Osteoblast (primary cell): ENCODE measurements around the gene GSKIP. TPM values are rescaled to one million over a fixed set of nuclear protein-coding genes. Genes with fewer than 3 reads are reported as not detected.

ENCODE experiments used
- DNase-seq: peaks from one replicate; pipeline ENCODE4 v3.0.0; 2011; ENCODE audit warnings: low spot score, mixed read lengths; ENCODE audit not compliant: insufficient read length; ENCODE audit errors: missing footprints
- H2AFZ ChIP-seq: 2 replicates; pipeline ENCODE4 v1.6.0; 2011; ENCODE audit warnings: mild to moderate bottlenecking, low read length
- H3K27ac ChIP-seq: 2 replicates; pipeline ENCODE4 v1.5.1; 2011; ENCODE audit warnings: mild to moderate bottlenecking, low read depth, low read length, moderate library complexity
- H3K27me3 ChIP-seq: 2 replicates; pipeline ENCODE4 v1.6.0; 2012; ENCODE audit warnings: mild to moderate bottlenecking, control low read depth, inconsistent platforms, low read length, moderate library complexity; ENCODE audit not compliant: insufficient read depth
- H3K36me3 ChIP-seq: 2 replicates; pipeline ENCODE4 v1.5.1; 2011; ENCODE audit warnings: mild to moderate bottlenecking, low read length, control low read depth, moderate library complexity; ENCODE audit not compliant: insufficient read depth
- H3K4me1 ChIP-seq: 2 replicates; pipeline ENCODE4 v1.5.1; 2011; ENCODE audit warnings: mild to moderate bottlenecking, low read length, control low read depth, moderate library complexity; ENCODE audit not compliant: insufficient read depth
- H3K4me2 ChIP-seq: 2 replicates; pipeline ENCODE4 v1.6.0; 2011; ENCODE audit warnings: mild to moderate bottlenecking, low read length; ENCODE audit not compliant: insufficient read depth
- H3K4me3 ChIP-seq: fragments of 200-600 bp; sonication (generic); 3 replicates; pipeline ENCODE4 v1.5.1; 2012; ENCODE audit warnings: mild to moderate bottlenecking, low read length, inconsistent platforms; ENCODE audit not compliant: insufficient read depth
- H3K79me2 ChIP-seq: 2 replicates; pipeline ENCODE4 v1.6.0; 2012; ENCODE audit warnings: mild to moderate bottlenecking, low read length, control low read depth, inconsistent platforms; ENCODE audit not compliant: insufficient read depth
- H3K9me3 ChIP-seq: 2 replicates; pipeline ENCODE4 v1.5.1; 2011; ENCODE audit warnings: low read depth, low read length, control low read depth
- H4K20me1 ChIP-seq: 2 replicates; pipeline ENCODE4 v1.6.0; 2012; ENCODE audit warnings: mild to moderate bottlenecking, low read length, control low read depth; ENCODE audit not compliant: insufficient read depth
- CTCF ChIP-seq: IDR thresholded peaks from 2 replicates; pipeline ENCODE4 v1.5.1; 2011; ENCODE audit warnings: mild to moderate bottlenecking, low read depth, low read length, moderate library complexity; ENCODE audit errors: extremely low read depth
- total RNA-seq: library from RNA; depleted of rRNA; stranded (reverse); fragments of >200 nt; gene quantifications from 2 replicates; pipeline ENCODE4 v1.2.3, GENCODE V29; 2012

The GSKIP gene
- total RNA-seq, 1 donor, result 26.8 TPM

DNA sequence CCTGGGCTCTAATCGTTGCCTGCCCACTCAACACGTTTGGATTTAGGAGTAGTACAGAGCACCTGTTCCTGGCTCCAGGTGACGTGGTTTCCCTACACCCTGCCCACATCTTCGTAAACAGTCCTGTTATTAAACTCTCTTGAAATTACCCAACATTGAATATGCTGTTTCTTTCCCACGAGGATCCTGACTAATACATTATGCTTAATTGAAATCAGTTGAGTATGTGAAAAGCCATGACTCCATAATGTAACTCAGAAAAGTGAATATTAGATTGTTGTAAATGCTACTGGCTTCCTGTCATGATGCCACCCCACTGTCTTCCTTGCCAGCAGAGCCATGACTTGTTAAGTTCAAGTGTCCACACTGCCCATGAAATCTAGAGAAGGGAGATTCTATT, 50.2 kb downstream of the GSKIP start:
- H3K79me2 ChIP-seq, result no peaks in the 10 kb centered on the region
- no peaks in the 10 kb centered on the region for H3K36me3 ChIP-seq
- no peaks in the 10 kb centered on the region for H4K20me1 ChIP-seq
- no peak for DNase-seq
- peaks cover 11% of the 10 kb centered on the region for H3K27me3 ChIP-seq
- H3K4me2 ChIP-seq, result no peak overlapping the region
- no peak overlapping the region for H2AFZ ChIP-seq
- H3K4me1 ChIP-seq, result no peaks in the 10 kb centered on the region
- H3K27ac ChIP-seq, result no peak overlapping the region
- no peak overlapping the region for H3K4me3 ChIP-seq
- no peak for TF ChIP-seq CTCF
- no peaks in the 10 kb centered on the region for H3K9me3 ChIP-seq

DNA sequence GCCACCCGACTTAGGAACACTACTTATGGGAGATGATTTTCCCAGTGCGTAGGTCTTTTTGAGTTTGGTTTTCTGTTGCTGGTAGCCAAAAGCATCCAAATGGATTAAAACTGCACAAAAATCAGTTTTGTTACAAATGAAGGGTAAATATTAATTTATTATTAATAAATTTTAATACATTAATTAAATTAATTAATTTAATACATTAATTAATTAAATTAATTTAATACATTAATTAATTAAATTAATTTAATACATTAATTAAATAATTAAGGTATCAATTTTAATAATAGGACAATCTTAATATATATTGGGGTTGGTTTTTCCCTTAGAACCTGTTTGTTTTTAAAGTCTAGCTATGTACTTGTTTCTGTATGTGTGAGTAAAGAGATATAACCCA, 52.2 kb downstream of the GSKIP start:
- Histone ChIP-seq H3K27ac (no peak overlapping the region), H3K79me2 (no peaks in the 10 kb centered on the region), H3K4me1 (no peaks in the 10 kb centered on the region), H3K27me3 (peaks cover 11% of the 10 kb centered on the region), H3K4me3 (no peak overlapping the region), H2AFZ (no peak overlapping the region), H3K9me3 (no peaks in the 10 kb centered on the region), H3K36me3 (no peaks in the 10 kb centered on the region), H3K4me2 (no peak overlapping the region), H4K20me1 (no peaks in the 10 kb centered on the region)
- TF ChIP-seq CTCF, result no peak
- no peak for DNase-seq

DNA sequence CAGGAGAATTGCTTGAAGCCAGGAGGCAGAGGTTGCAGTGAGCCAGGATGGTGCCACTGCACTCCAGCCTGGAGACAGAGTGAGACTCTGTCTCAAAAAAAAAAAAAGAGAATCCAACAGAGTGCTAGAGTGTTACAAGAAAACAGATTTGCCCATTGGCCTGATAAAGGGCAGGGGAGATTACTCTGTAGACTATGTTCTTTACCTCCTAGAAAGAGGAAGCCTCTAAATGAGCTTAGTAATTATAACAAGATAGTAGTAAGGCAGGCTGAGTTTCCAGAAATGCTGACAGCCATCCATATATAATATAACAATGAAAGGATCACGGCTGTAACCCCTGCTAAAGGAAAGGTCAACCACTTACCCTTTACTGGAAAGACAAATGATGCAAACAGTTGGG, 53.0 kb downstream of the GSKIP start:
- Histone ChIP-seq H2AFZ (no peak overlapping the region), H3K36me3 (no peaks in the 10 kb centered on the region), H4K20me1 (no peaks in the 10 kb centered on the region), H3K4me3 (no peak overlapping the region), H3K9me3 (no peaks in the 10 kb centered on the region), H3K79me2 (no peaks in the 10 kb centered on the region), H3K4me1 (no peaks in the 10 kb centered on the region), H3K27me3 (peaks cover 11% of the 10 kb centered on the region), H3K27ac (no peak overlapping the region), H3K4me2 (no peak overlapping the region)
- TF ChIP-seq CTCF, result no peak
- no peak for DNase-seq

- peak; percentile 78 for DNase-seq
- Histone ChIP-seq H2AFZ (no peak overlapping the region), H3K27me3 (peaks cover 7% of the 10 kb centered on the region), H3K36me3 (no peaks in the 10 kb centered on the region), H3K4me1 (no peaks in the 10 kb centered on the region), H3K9me3 (no peaks in the 10 kb centered on the region), H4K20me1 (no peaks in the 10 kb centered on the region), H3K4me3 (no peak overlapping the region), H3K79me2 (no peaks in the 10 kb centered on the region), H3K27ac (no peak overlapping the region), H3K4me2 (no peak overlapping the region)
- TF ChIP-seq CTCF, result no peak
Observed at GRCh38 chr14:96417254-96417653, 53.9 kb downstream of the GSKIP start.
